HG03097 (cell line): ENCODE data around the gene DNER.
A peak's percentile ranks its signal among the peaks of the same experiment; 100 is the strongest.

Experiments
- ATAC-seq: cut with Tn5 transposase; IDR thresholded peaks from one replicate; pipeline ENCODE4 v1.9.1; 2021; ENCODE audit not compliant: unreplicated experiment, low FRiP score

The DNER gene

GRCh38 chr2:229572507-229573271 is 141.7 kb downstream of the DNER start:
- no peak for ATAC-seq

GRCh38 chr2:229571243-229571642 is 143.1 kb downstream of the DNER start:
- ATAC-seq = no peak

- no peak for ATAC-seq
These were observed 148.0 kb downstream of the DNER start for GRCh38 chr2:229566370-229566769.

GRCh38 chr2:229564300-229564907 is 150.0 kb downstream of the DNER start:
- no peak for ATAC-seq

GRCh38 chr2:229563388-229563787 is 151.0 kb downstream of the DNER start:
- ATAC-seq = no peak

GRCh38 chr2:229562472-229563127 is 151.8 kb downstream of the DNER start:
- no peak for ATAC-seq

GRCh38 chr2:229559986-229560385 is 154.4 kb downstream of the DNER start:
- no peak for ATAC-seq

GRCh38 chr2:229553091-229553490 is 161.3 kb downstream of the DNER start:
- ATAC-seq = no peak

- ATAC-seq = no peak
These were observed 171.0 kb downstream of the DNER start for GRCh38 chr2:229543176-229543873.

- ATAC-seq = no peak
These were observed 174.7 kb downstream of the DNER start for GRCh38 chr2:229539628-229540027.

GRCh38 chr2:229531594-229531993 is 182.8 kb downstream of the DNER start:
- ATAC-seq = no peak

GRCh38 chr2:229530434-229530833 is 183.9 kb downstream of the DNER start:
- no peak for ATAC-seq

GRCh38 chr2:229528846-229529245 is 185.5 kb downstream of the DNER start:
- ATAC-seq = no peak

GRCh38 chr2:229526951-229527350 is 187.4 kb downstream of the DNER start:
- no peak for ATAC-seq

- ATAC-seq = no peak
These were observed 189.6 kb downstream of the DNER start for GRCh38 chr2:229524799-229525198.

GRCh38 chr2:229523663-229524062 is 190.7 kb downstream of the DNER start:
- no peak for ATAC-seq

- ATAC-seq = no peak
These were observed 192.8 kb downstream of the DNER start for GRCh38 chr2:229521576-229521975.

GRCh38 chr2:229520691-229521096 is 193.7 kb downstream of the DNER start:
- ATAC-seq = no peak

GRCh38 chr2:229519655-229520430 is 194.5 kb downstream of the DNER start:
- ATAC-seq = peak; percentile 79

GRCh38 chr2:229514273-229514895 is 200.0 kb downstream of the DNER start:
- no peak for ATAC-seq
